Left forelimb (tissue), 1 donor: Measurements from ENCODE around the gene PILRA.

Experiments
- DNase-seq: peaks from one replicate; pipeline ENCODE4 v3.0.0-alpha.2; 2018; ENCODE audit warnings: low spot score

The PILRA gene

GRCh38 chr7:100413346-100413745 lies 40.1 kb downstream of the PILRA start:
- DNase-seq = no peak

DNA sequence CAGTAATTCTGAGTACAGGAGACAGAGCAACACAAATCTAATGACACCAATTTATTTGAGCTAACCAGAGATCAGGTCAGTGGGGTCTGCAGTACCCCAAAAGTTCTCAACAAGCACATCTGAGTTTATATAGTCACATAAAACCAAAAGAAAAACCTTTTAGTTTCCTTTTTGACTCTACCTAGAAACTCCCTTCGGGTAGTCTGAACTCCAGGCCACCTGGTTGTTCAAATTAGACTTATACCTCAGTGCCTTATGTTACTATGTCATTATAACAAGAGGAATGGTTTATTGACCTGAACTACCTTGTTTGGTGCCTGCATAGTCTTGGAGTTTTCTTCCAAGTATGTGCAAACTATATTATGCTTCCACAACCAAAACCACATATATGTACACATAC lies 40.6 kb downstream of the PILRA start:
- no peak for DNase-seq

DNA sequence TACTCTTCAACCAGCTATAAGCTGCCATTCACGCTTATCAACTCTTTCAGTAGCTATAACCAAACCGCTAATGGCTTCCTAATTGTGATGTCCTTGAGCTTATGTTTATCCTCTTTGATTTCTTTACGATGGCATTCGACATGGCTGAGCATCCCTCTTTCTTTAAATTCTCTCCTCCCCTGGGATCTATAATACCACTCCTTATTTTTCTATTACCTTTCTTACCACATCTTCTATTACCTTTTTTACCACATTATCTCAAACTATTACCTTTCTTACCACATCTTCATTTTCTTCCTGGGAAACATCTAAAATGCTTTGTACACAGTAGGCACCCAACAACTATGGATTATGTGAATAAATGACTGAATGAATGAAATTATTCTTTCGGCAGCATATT lies 42.2 kb downstream of the PILRA start:
- no peak for DNase-seq

DNA sequence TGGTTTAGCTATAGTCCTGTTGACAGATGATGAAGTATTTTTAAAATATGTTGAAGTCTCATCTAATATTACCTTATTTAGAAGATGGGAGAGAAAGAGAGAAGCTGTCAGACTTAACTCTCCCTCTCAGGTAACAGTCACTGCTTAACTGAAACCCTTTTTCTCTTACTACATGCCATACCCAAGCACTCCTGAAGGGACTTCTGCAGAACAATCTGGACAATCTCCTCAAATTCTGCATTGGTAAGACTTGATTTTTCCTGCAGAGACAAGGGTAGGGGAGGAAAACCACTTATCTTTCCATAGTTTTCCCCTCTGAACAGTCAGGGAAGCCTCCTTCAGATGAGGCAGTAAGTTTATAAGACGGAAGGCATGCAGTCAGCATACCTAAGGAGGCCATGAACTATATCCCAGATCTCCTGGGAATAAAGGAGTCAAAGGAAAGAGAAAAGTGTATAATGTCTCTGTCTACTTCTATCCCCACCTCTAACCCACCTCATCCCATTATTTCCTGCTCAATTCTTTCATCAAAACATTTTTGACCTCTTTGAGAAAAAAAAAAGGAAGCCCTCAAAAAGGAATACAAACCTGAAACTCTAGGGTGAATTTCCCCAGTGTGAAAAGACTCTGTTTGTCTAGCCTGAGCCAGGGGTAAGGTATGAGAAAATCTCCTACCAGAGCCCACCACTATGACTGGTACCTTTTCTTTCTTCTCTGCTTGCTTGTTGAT lies 45.8 kb downstream of the PILRA start:
- no peak for DNase-seq

DNA sequence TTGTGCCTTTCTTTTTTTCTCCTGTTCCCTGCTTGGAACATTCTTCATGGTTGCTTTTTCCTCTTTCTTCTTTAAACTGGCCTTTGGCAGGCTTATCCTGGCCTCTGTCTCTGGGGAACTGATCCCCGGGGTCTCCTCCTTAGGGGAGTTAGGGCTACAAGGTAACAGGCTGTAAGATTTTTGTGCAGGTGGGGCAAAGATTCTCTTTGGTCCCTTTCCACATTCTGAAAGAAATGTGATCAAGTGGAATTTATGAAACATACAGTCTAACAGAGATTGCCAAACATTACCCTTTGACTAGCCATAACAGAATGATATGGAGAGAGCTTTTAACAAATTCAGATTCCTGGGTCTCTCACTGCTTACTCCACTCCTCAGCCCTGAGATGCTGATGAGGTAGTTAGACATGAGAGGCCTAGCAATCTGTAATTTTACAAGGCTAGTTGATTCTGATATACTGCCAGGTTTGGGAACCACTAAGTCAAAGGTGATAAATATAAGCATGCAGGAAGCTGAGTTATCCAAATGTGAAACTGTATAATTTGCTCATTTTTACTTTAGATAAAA lies 46.5 kb downstream of the PILRA start:
- no peak for DNase-seq

DNA sequence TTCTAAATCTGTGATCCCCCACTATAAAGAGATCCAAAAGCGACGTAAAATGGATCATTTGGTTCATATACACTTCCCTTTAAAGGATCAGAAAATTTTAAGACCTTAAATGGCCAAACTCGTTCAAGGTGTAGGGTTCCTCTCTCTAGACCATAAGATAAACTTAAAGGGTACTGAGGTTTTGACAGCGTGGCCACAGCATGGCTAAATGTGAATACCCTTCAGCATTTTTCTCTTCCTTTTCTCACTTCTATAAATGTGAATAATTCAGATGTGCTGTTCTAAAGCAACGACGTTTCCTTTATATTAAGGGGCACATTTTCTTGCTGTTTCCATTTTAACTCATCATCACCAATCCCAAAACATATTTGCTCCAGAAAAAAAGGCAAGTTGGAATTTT lies 50.0 kb downstream of the PILRA start:
- no peak for DNase-seq

DNA sequence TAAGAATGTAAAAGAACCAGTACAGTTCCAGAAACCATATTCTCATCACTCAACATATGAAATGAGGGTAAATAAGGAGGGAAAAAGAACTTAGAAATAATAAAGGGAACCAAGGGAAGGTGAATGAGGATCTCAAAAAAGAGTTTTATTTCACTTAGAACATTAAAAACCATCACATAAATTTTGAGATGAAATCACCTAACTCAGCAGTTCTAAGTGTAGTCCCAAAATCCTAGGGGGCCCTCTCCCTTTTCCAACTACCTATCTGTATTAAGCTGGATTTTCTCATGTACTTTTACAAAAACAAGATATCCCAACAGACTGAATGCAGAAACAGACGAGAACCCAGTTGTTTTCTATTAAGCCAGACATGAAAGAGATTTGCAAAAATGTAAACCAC lies 52.1 kb downstream of the PILRA start:
- no peak for DNase-seq

GRCh38 chr7:100426516-100426915 lies 53.2 kb downstream of the PILRA start:
- DNase-seq = no peak

- no peak for DNase-seq
Observed at GRCh38 chr7:100427762-100428198, 54.5 kb downstream of the PILRA start.

DNA sequence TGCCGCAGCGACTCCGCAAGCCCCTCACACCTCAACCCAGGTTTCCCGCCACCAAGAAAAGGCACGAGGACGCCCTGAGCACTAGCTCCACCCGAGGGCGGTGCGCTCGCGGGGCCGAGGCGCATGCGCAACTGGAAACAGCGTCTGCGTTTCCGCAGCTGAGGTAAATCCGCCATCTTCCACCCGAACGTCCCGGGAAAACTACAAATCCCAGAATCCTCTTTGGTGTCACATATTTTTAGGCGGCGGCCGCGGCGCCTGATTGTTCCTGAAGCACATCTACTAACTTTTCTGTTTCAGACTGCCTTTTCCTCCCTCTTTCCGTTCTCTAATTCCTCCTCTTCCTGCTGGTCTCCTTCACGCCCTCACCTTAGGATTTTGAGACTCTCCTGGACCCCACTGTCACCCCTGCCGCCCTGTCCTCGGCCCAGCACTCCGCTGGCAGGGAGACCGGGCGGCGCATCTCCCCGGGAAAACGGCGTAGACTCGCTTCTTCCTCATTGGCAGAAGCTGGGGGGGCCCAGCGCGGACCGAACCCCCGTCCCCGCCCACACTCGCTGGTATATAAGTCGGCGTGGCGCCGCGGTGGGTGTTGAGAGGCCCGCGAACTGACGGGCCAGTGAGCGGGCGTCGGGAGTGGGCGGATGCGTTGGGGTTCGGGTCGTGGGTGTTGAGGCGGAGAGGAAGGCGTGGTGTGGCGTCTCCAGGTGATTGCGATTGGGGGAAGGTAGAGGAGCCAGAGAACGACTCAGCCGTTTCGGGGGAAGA lies 55.1 kb downstream of the PILRA start, which contains the start of gene ZCWPW1:
ZCWPW1 (minus strand) TSS at position 505 of the 768 bp plus-strand sequence. CDS start 8,054 bp downstream, outside the sequence.
- peak; percentile 97 for DNase-seq

- peak; percentile 100 for DNase-seq
Observed at GRCh38 chr7:100428967-100429636, 55.8 kb downstream of the PILRA start.

- peak; percentile 100 for DNase-seq
Observed at GRCh38 chr7:100429637-100430492, 56.6 kb downstream of the PILRA start, which contains the start of gene MEPCE. Gene MEPCE, plus strand, starts transcription at chr7:100429831. Its CDS starts 188 bp downstream, at chr7:100430019.

DNA sequence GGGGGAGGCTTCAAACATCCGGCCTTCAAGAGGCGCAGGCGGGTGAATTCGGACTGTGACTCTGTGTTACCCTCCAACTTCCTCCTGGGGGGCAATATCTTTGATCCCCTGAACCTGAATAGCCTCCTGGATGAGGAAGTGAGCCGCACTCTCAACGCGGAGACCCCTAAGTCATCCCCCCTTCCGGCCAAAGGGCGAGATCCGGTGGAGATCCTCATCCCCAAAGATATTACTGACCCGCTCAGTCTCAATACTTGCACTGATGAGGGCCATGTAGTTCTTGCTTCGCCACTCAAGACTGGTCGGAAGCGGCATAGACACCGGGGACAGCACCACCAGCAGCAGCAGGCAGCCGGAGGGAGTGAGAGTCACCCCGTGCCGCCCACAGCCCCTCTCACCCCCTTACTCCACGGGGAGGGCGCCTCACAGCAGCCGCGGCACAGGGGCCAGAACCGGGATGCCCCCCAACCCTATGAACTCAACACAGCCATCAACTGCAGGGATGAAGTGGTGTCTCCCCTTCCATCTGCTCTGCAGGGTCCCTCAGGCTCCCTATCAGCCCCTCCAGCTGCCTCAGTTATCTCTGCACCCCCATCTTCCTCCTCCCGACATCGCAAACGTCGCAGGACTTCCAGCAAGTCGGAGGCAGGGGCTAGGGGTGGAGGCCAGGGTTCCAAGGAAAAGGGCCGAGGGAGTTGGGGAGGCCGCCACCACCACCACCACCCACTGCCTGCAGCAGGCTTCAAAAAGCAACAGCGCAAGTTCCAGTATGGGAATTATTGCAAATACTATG lies 57.4 kb downstream of the PILRA start:
- no peak for DNase-seq

- DNase-seq = no peak
Observed at GRCh38 chr7:100431286-100431735, 58.0 kb downstream of the PILRA start.

GRCh38 chr7:100432053-100432452 lies 58.8 kb downstream of the PILRA start:
- no peak for DNase-seq

- no peak for DNase-seq
Observed at GRCh38 chr7:100432621-100433275, 59.5 kb downstream of the PILRA start.

- no peak for DNase-seq
Observed at GRCh38 chr7:100433276-100433591, 59.9 kb downstream of the PILRA start.

- DNase-seq = no peak
Observed at GRCh38 chr7:100433592-100434296, 60.5 kb downstream of the PILRA start.
